Activated CD4-positive, CD25-positive, alpha-beta regulatory T cell treated with anti-CD3 and anti-CD28 coated beads, Interleukin-2, amount 50 U/mL, for 72 hours (primary cell): ENCODE results near the gene TEX48.
A peak's percentile ranks its signal among the peaks of the same experiment; 100 is the strongest.

Source experiments
- DNase-seq: peaks from one replicate; pipeline ENCODE4 v3.0.0; 2021

TEX48 gene

GRCh38 chr9:114693248-114693855, 11.4 kb upstream of the TEX48 start:
- no peak for DNase-seq

- DNase-seq: no peak
These were observed 9.9 kb upstream of the TEX48 start for GRCh38 chr9:114691956-114692295.

- peak; percentile 57 for DNase-seq
These were observed 9.3 kb upstream of the TEX48 start for GRCh38 chr9:114691046-114691955.

DNA sequence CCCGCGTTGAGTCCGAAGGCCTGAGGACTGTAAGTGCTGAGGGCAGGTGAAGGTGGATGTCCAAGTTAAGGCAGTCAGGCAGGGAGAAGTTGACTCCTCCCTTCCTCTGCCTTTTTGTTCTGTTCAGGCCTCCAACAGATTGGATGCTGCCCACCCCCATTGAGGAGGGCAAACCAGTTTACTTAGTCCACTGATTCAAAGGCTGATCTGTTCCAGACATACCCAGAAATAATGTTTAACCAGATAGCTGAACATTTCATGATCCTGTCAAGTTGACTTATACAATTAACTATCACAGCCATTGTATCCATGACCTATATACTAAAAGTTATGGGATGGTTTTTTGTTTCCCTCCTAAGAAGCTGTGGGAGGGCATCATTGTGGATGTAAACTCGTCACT, 8.3 kb upstream of the TEX48 start:
- DNase-seq: no peak

DNA sequence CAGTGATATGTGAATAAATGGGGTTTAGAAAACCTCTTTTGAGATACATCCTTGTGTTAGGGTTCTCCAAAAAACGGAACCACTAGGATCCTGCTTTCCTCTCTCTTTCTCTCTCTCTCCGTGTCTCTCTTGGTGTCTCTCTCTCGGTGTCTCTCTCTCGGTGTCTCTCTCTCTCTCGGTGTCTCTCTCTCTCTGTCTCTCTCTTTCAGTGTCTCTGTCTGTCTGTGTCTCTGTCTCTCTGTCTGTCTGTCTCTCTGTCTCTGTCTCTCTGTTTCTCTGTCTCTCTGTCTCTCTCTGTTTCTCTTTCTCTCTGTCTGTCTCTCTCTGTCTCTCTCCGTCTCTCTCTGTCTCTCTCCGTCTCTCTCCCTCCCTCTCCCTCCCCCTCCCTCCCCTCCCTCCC, 7.8 kb upstream of the TEX48 start:
- DNase-seq: no peak

GRCh38 chr9:114688909-114689610, 7.1 kb upstream of the TEX48 start:
- DNase-seq: no peak

GRCh38 chr9:114688379-114688778, 6.4 kb upstream of the TEX48 start:
- no peak for DNase-seq

- DNase-seq: no peak
These were observed 5.0 kb upstream of the TEX48 start for GRCh38 chr9:114687034-114687433.

DNA sequence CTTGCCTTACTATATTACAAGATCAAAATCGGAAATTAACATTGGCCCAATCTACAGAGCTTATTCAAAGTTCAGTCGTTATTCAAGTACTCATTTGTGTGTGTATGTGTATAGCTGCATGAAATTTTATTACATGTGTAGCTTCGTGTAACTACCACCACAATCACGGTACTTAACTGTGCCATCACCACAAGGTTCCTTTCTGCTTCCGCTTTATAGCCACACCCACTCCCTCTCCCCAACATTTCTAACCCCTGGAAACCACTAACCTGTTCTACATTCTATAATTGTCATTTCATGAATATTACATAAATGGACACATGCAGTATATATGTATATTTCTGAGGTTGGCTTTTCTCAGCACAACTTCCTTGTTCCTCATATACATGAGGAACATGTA, 4.0 kb upstream of the TEX48 start:
- DNase-seq: no peak

DNA sequence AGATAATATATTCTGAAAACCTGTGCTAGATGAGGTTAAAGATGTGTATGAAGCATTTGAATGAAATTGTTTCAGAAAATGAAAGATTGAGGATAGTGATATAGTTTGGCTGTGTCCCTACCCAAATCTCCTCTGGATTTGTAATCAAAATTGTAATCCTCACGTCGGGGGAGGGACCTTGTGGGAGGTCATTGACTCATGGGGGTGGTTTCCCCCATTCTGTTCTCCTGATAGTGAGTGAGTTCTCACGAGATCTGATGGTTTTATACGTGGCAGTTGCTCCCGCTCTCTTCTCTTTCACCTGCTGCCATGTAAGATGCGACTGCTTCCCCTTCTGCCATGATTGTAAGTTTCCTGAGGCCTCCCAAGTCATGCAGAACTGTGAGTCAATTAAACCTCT, 2.0 kb upstream of the TEX48 start:
- no peak for DNase-seq

DNA sequence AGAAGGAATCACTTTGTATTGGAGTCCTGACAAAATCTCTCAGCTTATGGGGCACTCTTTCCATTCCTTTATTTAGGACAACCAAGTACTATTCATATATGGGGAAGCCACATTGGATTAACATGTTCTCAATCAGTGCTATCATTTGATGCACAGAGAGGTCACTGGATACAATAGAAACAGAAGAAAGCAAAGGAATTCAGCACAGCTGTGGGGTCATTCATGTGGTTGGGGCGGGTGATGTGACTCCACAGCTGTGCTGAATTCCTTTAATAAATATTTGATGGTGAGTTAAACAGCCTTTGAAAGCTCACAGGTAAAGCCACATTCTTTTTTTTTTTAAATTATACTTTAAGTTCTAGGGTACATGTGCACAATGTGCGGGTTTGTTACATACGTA, 854 bp upstream of the TEX48 start:
- DNase-seq: no peak

- no peak for DNase-seq
These were observed 1.6 kb downstream of the TEX48 start for GRCh38 chr9:114680259-114681001.

GRCh38 chr9:114678795-114679194, 3.2 kb downstream of the TEX48 start:
- no peak for DNase-seq

GRCh38 chr9:114678130-114678529, 3.9 kb downstream of the TEX48 start:
- DNase-seq: no peak

GRCh38 chr9:114677418-114677817, 4.6 kb downstream of the TEX48 start:
- no peak for DNase-seq

GRCh38 chr9:114676901-114677300, 5.1 kb downstream of the TEX48 start:
- no peak for DNase-seq

- DNase-seq: no peak
These were observed 7.0 kb downstream of the TEX48 start for GRCh38 chr9:114674798-114675540.

- no peak for DNase-seq
These were observed 7.8 kb downstream of the TEX48 start for GRCh38 chr9:114674076-114674797.

DNA sequence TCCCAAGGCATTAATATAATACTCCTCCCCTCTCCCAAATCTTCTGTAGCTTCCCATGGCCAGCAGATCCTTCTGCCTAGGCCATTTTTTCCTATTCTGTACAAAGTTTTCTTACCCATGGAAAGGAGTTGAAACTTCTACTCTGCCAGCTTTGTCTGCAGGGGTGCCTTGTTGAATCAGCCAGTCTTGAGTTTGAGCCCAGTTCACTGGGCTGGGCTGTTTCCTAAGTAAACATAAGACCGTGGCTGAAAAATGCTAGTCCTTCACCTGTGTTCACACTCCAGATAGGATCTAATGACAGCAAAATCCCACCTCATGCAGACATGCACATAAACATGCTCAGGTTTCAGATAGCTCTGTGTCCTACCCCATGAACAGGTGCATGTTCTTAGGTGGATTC, 10.4 kb downstream of the TEX48 start:
- no peak for DNase-seq

GRCh38 chr9:114669961-114670360, 12.0 kb downstream of the TEX48 start:
- DNase-seq: no peak

GRCh38 chr9:114668146-114668545, 13.8 kb downstream of the TEX48 start:
- no peak for DNase-seq

GRCh38 chr9:114666851-114667250, 15.1 kb downstream of the TEX48 start:
- DNase-seq: no peak
